GM13976 (cell line): ENCODE data around the gene ARHGEF11.

Experiments
- DNase-seq: peaks from one replicate; pipeline ENCODE4 v3.0.0; 2012; ENCODE audit warnings: low spot score
- in situ Hi-C: fragments of 300-500 bp; cut with MboI; formaldehyde crosslinking; loops from one replicate; pipeline ENCODE4 v1.12.0; 2022; ENCODE audit warnings: low sequenced_read_pairs, mixed read lengths, inconsistent platforms; ENCODE audit not compliant: unreplicated experiment
- TF ChIP-seq, protein P1 (sequence below): IDR thresholded peaks from 2 replicates; pipeline ENCODE4 v1.5.1; 2012; ENCODE audit warnings: borderline replicate concordance, mild to moderate bottlenecking; ENCODE audit not compliant: insufficient read depth; ENCODE audit errors: extremely low read depth, missing control alignments, control extremely low read depth

The ARHGEF11 gene

DNA sequence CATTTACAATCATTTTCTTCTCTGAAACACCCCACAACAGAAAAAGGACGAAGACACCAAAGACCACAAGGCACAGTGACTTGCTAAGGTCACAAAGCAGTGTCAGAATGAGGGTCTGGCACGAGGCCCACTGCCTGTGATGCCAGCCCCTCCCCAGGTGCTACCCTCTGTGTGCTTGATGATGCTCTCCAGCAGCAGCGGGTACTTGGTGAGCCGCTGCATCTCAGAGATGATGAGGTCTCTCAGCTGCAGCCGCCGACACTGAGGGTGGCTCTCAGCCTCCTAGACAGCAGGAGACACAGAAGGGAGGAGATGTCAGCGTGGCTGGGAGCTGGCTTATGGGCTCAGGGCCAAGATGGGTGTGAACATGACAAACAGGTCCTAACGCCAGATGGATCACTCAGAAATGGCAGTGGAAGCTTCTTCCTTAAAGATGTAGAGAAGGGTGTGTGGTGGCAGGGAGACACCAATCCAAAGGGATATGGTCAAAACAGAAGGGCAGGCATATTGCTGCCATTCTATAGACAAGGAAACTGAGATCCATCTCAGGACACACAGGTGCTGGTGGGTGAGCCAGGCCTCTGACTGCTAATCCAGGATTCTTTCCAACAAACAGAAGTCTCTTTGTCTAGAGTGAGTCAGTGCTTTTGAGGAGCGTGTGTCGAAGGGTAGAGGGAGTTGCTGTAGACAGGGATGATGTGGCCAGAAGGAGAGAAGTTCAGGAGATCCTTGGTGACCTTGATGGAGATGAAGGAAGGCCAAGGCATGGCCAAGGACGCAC, 99.5 kb downstream of the ARHGEF11 start:
- TF ChIP-seq, protein P1, sequence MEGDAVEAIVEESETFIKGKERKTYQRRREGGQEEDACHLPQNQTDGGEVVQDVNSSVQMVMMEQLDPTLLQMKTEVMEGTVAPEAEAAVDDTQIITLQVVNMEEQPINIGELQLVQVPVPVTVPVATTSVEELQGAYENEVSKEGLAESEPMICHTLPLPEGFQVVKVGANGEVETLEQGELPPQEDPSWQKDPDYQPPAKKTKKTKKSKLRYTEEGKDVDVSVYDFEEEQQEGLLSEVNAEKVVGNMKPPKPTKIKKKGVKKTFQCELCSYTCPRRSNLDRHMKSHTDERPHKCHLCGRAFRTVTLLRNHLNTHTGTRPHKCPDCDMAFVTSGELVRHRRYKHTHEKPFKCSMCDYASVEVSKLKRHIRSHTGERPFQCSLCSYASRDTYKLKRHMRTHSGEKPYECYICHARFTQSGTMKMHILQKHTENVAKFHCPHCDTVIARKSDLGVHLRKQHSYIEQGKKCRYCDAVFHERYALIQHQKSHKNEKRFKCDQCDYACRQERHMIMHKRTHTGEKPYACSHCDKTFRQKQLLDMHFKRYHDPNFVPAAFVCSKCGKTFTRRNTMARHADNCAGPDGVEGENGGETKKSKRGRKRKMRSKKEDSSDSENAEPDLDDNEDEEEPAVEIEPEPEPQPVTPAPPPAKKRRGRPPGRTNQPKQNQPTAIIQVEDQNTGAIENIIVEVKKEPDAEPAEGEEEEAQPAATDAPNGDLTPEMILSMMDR, result no peak
- in situ Hi-C loops, result no loop called here
- no peak for DNase-seq

DNA sequence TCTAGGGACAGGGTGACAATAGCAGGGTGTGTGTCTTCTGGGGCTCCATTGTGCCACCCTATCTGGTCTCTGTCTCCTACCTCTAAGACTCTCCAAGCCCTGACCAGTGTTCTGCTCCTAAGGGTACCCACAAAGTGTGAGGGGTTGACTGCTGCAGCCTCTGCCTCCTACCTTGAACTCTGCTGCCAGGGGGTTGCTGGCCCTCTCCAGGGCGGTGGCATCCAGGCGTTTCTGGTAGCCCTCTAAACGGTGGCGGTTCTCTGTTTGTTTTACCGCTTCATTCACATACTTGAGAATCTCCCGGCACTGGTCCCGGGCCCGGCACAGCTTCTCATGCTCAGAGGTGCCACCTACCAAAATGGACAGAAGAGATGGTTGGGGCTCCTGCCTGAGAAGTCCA, 100.7 kb downstream of the ARHGEF11 start:
- no peak for DNase-seq
- in situ Hi-C loops, result no loop called here
- TF ChIP-seq, protein P1, result no peak

DNA sequence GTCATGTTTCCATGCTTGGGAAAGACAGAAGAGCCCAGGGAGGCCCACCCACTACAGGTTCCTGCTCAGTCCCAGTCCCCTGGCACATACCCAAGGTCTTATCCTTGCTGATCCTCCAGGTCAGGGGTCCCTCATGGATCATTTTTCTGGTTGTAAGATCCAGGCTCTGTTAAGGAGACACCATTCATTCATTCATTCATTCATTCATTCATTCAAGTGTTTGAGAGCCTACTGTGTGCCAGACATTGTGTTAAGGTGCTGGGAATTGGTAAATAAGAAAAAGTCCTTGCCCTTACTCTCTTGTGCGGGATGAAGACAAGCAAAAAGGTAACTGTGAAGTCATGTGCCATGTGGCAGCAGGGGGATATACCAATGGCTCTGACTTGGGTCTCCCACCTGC, 101.3 kb downstream of the ARHGEF11 start:
- in situ Hi-C loops, result no loop called here
- no peak for DNase-seq

DNA sequence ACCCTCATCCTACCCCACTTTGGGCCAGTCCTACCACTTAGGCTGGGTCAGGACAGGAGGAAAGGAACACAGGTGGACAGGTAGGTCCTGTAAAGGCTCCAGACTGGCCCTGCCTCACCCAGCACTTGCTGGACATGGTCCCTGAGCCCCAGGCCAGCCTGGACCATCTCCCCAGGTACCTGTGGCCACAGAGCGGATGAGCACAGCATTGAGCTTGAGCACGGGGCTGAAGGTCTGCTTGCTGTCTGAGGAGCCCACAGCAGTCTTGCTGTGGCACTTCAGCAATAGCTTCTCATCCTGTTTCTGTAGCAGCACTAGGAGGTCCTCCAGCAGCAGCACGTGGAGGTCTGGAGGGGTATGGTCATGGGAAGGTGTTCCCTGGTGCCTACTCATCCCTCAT, 101.8 kb downstream of the ARHGEF11 start:
- TF ChIP-seq, protein P1, result no peak
- in situ Hi-C loops, result no loop called here
- no peak for DNase-seq

More for the DNA sequence above, 101.3 kb downstream of the ARHGEF11 start:
- TF ChIP-seq, protein P1, result no peak

DNA sequence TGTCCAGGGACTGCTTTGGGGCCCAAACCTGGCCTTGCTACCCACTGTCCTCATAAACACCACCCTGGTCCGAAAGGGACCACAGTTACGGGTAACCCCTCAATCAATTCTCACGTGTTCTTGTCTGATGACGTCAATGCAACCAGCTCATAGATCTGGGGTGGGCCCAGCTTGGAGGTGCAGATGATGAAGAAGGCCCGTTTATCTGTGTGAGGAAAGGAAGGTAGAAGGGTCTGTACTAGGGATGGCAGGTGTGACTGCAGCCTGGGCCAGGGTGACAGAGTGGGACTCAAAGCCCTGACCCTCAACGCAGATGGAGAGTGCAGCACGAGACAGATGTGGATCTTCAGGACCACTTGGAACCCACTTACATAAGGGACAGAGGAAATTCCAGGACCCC, 103.0 kb downstream of the ARHGEF11 start:
- DNase-seq, result no peak
- TF ChIP-seq, protein P1, result no peak
- in situ Hi-C loops, result no loop called here

DNA sequence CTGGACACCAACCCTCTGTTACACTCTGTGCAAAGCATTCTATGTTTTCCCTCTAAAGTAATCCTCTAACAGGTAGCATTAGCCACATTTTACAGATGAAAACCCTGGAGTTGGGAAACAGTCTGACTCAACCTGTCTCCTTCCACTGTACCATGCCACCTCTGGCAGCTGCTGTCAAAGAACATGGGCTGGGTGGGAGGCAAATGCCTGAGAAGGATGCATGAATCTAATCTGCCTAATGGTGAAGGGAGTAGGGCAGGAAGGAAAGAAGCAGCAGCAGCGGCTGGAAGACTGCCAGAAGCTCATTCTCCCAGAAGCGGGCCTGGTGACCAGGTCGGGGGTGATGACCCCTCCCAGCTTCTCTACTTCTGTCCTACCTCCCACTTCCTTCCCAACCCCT, 103.4 kb downstream of the ARHGEF11 start:
- in situ Hi-C loops, result no loop called here
- TF ChIP-seq, protein P1, result no peak
- DNase-seq, result no peak
